Ascending aorta (tissue), 1 donor: Measurements from ENCODE around the gene MS4A2. TPM values are rescaled to one million over a fixed set of nuclear protein-coding genes. Genes with fewer than 3 reads are reported as not detected.

ENCODE experiments used
- total RNA-seq: library from RNA; depleted of rRNA; stranded (reverse); fragments of >200 nt; gene quantifications from one replicate; pipeline ENCODE4 v1.1.0, GENCODE V29; 2016

The MS4A2 gene
- total RNA-seq, 1 donor from 2014 or later = not detected

Other genes starting within 250 kb of the MS4A2 start
- 2.6 TPM for gene CBLIF, start 243.2 kb upstream of the MS4A2 start, total RNA-seq
- not detected for gene TCN1, start 222.2 kb upstream of the MS4A2 start, total RNA-seq
- not detected for gene OOSP3, start 209.9 kb upstream of the MS4A2 start, total RNA-seq
- gene OOSP1, start 150.2 kb upstream of the MS4A2 start, total RNA-seq = not detected
- not detected for gene OOSP4A, start 124.6 kb upstream of the MS4A2 start, total RNA-seq
- gene OOSP4B, start 71.5 kb upstream of the MS4A2 start, total RNA-seq = not detected
- gene OOSP2, start 48.3 kb upstream of the MS4A2 start, total RNA-seq = not detected
- not detected for gene MS4A3, start 32.0 kb upstream of the MS4A2 start, total RNA-seq
- 35.0 TPM for gene MS4A6A, start 94.4 kb downstream of the MS4A2 start, total RNA-seq
- 0.75 TPM for gene MS4A4E, start 154.5 kb downstream of the MS4A2 start, total RNA-seq
- 7.9 TPM for gene MS4A4A, start 192.0 kb downstream of the MS4A2 start, total RNA-seq
- not detected for gene MS4A6E, start 238.6 kb downstream of the MS4A2 start, total RNA-seq